SK-N-SH (cell line): ENCODE data around the gene F11R.

ENCODE experiments used
- CTCF ChIP-seq: fragments of 200-600 bp; sonication (generic); IDR thresholded peaks from 2 replicates; pipeline ENCODE4 v1.6.1; 2017; ENCODE audit warnings: antibody characterized with exemption, mild to moderate bottlenecking, moderate library complexity
- EZH2phosphoT487 ChIP-seq: fragments of 200-600 bp; sonication (generic); IDR thresholded peaks from 2 replicates; pipeline ENCODE4 v1.6.1; 2017; ENCODE audit warnings: low read depth, mixed run types, mild to moderate bottlenecking, antibody characterized with exemption, moderate library complexity, borderline replicate concordance
- FOXM1 ChIP-seq: IDR thresholded peaks from 2 replicates; pipeline ENCODE4 v1.4.0; 2012; ENCODE audit warnings: low read depth, mild to moderate bottlenecking
- GABPA ChIP-seq: IDR thresholded peaks from 2 replicates; pipeline ENCODE4 v1.4.0; 2012; ENCODE audit warnings: low read depth, mild to moderate bottlenecking
- GATA2 ChIP-seq: sonication (generic); formaldehyde crosslinking; IDR thresholded peaks from 2 replicates; pipeline ENCODE4 v1.5.0; 2020; ENCODE audit warnings: mild to moderate bottlenecking, missing genetic modification reagents
- JUND ChIP-seq: IDR thresholded peaks from 2 replicates; pipeline ENCODE4 v1.4.0; 2012
- PBX3 ChIP-seq: IDR thresholded peaks from 2 replicates; pipeline ENCODE4; 2012
- POLR2AphosphoS5 ChIP-seq: IDR thresholded peaks from 2 replicates; pipeline ENCODE4 v1.6.1; 2012; ENCODE audit warnings: low read depth, low read length
- RAD21 ChIP-seq: IDR thresholded peaks from 2 replicates; pipeline ENCODE4 v1.6.1; 2012; ENCODE audit warnings: mild to moderate bottlenecking, low read length
- RCOR1 ChIP-seq: fragments of 150-350 bp; IDR thresholded peaks from 2 replicates; pipeline ENCODE4 v1.6.1; 2017; ENCODE audit warnings: antibody characterized with exemption, low read length
- SIN3A ChIP-seq: IDR thresholded peaks from 2 replicates; pipeline ENCODE4 v1.6.1; 2012; ENCODE audit warnings: low read depth, mild to moderate bottlenecking, low read length, moderate library complexity, borderline replicate concordance
- SMC3 ChIP-seq: IDR thresholded peaks from 2 replicates; pipeline ENCODE4 v1.6.1; 2012; ENCODE audit warnings: low read depth, low read length, improper control_type of control experiment
- TEAD4 ChIP-seq: IDR thresholded peaks from 2 replicates; pipeline ENCODE4 v1.4.0; 2012; ENCODE audit warnings: mild to moderate bottlenecking, borderline replicate concordance; ENCODE audit not compliant: insufficient read depth
- USF2 ChIP-seq: fragments of 150-350 bp; IDR thresholded peaks from 2 replicates; pipeline ENCODE4 v1.6.1; 2017; ENCODE audit warnings: antibody characterized with exemption, low read length, low read depth, borderline replicate concordance

- TF ChIP-seq PBX3: no peak
- TF ChIP-seq CTCF: no peak
- TF ChIP-seq GABPA: no peak
- TF ChIP-seq POLR2AphosphoS5: no peak
- no peak for TF ChIP-seq USF2
- TF ChIP-seq RAD21: no peak
- no peak for TF ChIP-seq EZH2phosphoT487
- TF ChIP-seq GATA2 (CRISPR knock-in tag): no peak
- no peak for TF ChIP-seq SIN3A
- no peak for TF ChIP-seq RCOR1
- TF ChIP-seq FOXM1: no peak
- TF ChIP-seq TEAD4: no peak
- TF ChIP-seq JUND: no peak
- no peak for TF ChIP-seq SMC3
These were observed 8.5 kb downstream of the F11R start for GRCh38 chr1:161012420-161012819.
